AG09319 (cell line): ENCODE data around the gene FOXP1.

Source experiments
- DNase-seq: peaks from one replicate; pipeline ENCODE4 v3.0.0-alpha.2; 2010; ENCODE audit warnings: low read depth; ENCODE audit errors: extremely low read depth
- TF ChIP-seq, protein P1 (sequence below): IDR thresholded peaks from 2 replicates; pipeline ENCODE4 v1.5.1; 2011; ENCODE audit warnings: low read depth, mild to moderate bottlenecking, inconsistent platforms, low read length, moderate library complexity

FOXP1 gene

DNA sequence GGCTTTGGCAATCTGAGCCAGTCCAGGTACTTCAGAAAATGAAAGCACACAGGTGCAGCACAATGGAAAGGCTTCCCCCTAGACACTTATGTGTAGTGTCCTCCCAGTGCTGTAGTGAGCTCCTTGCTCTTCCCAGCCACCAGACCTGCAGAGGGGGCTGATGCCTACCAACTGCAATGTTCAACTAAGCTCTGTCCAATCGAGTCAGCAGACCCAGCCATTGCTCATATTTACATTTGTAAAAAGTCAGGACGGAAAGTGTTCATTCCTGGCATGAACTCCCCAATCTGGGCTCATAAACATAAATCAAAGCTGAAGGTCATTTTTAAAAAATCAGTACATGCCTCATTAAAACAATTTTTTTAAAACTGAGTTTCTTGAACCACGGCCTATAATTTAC is 73.0 kb downstream of the FOXP1 start:
- DNase-seq, result no peak

DNA sequence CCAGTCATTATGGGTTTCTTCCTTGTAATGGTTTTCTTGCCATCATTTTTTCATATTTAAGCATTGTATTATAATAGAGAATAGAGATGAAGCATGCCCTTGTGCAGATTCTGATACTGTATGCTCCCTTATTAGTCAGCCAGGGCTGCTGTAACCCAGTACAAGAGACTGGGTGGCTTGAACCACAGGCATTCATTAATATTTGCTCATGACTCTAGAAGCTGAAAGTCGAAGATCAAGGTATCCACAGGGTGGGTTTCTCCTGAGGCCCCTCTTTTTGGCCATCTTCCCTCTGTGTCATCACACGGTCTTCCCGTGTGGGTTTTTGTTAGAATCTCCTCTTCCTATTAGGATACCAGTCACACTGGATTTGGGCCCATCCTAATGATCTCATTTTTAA is 74.5 kb downstream of the FOXP1 start:
- TF ChIP-seq, protein P1, sequence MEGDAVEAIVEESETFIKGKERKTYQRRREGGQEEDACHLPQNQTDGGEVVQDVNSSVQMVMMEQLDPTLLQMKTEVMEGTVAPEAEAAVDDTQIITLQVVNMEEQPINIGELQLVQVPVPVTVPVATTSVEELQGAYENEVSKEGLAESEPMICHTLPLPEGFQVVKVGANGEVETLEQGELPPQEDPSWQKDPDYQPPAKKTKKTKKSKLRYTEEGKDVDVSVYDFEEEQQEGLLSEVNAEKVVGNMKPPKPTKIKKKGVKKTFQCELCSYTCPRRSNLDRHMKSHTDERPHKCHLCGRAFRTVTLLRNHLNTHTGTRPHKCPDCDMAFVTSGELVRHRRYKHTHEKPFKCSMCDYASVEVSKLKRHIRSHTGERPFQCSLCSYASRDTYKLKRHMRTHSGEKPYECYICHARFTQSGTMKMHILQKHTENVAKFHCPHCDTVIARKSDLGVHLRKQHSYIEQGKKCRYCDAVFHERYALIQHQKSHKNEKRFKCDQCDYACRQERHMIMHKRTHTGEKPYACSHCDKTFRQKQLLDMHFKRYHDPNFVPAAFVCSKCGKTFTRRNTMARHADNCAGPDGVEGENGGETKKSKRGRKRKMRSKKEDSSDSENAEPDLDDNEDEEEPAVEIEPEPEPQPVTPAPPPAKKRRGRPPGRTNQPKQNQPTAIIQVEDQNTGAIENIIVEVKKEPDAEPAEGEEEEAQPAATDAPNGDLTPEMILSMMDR, result no peak
- DNase-seq, result no peak

More for the DNA sequence above, 73.0 kb downstream of the FOXP1 start:
- TF ChIP-seq, protein P1, result no peak; the same call in none of the 2 replicates

DNA sequence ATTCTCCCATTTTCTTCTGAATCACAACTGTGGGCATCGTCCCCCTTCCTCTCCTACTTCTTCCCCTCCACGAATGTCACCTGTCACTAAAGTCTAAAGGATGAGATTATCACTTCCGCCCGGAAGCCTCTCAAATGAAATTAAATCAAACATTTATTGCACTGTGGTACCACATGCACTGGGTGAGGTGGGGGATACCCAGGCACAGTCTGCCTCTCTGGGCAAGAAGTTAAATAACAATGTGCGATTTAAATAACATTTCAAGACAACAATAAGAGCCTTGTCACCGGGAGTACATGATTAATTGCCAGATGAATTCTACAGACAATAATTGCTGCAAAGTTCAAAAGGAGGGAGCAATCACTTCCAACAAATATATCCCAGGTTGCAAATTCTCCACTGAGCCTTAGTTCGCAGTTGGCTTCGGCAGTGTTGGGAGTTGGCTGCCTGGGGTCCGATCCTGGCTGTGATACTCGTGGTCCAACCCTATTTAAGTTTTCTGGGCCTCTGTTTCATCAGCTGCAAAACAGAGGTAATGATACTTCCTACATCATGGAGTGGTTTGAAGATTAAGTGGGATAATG is 77.7 kb downstream of the FOXP1 start:
- TF ChIP-seq, protein P1, result no peak
- no peak for DNase-seq

DNA sequence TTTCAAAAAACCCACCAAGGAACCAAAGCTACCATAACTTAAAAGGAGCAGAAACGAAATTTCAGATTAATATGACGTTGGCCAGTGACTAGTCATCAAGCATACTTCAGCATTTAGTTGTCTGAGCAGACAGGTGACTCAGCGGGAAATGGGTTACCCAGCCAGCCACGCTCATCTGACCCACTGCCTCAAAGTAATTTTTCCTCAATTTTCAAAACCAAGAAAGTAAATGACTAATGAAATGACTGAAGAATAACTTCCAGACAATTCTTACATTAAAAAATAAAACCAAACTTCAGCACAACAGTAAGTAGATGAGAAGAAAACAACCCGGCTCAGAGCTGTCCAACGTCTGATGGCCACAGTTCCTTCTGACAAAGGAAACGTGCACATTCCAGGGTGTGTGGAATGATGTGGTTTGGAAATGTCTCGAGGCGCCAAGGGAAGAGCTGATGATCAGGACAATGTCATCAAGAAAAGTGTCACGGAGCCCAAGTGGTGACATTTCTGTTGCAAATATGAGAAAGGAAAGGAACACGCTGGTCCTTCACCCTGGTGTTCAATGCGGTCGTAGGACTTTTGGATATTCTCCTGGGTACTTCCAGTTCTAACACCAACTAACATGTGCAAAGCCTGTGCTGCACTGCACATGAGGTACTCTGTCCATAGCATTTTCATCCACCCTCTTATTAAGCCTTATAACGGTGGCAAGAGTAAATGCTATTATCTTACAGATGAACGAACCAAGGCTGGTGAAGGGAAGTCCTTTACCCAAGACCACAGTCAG is 79.1 kb downstream of the FOXP1 start:
- TF ChIP-seq, protein P1, result no peak
- DNase-seq, result no peak

DNA sequence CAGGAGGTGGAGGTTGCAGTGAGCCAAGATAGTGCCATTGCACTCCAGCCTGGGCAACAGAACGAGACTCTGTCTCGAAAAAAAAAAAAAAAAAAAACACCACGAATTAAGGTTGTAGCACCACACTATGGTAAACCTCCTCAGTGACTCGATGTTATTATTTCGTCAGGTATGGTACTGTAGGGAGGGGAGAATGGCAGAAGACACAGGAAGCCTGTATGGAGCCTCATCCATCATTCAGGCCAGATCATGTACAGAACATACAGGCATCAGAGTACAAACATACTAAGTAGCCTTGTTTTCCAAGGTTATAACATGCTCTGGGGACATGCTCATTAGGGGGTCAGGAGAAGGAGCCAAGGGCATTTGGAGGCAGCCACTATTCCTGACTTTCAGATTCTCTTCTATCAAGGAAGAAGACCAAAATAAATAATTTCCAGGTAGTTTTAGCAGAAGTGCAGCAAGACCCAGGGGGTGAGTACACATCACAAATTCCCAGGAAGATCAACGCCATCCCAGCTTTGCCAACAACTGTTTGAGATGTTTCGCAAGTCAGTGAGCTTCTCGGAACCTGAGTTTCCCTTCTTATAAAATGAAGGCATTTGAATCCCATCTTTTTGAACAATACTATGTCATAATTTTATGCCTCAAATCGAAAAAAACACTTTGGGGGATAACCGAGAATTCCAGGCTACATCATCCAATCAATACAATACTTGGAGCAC is 79.8 kb downstream of the FOXP1 start:
- TF ChIP-seq, protein P1, result no peak
- DNase-seq, result no peak

DNA sequence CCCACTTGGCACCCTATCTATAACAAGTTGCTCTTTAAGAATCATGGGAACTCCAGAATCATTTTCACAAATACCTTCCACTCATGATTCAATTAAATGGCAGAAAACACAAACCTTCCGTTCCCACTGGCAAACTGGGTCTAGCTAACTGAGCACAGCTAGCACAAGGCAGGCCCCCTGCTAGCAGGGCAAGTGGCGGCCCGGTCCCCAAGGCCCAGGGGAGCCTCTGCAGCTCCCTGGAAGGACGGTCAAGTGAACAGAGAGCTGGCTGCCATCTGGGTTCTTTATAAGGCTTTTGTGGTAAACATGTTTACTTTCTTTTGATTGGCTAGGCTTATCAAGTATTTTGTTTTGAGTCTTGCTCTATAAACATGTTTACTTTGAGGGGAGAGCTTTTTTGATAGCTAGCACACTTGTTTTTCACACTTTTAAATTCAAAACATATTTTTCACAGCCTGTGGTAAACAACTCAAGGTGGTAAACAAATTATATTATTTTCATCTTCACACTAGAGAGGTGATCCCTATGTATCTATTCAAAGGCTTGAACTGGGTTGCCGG is 81.4 kb downstream of the FOXP1 start:
- DNase-seq, result no peak

More for the DNA sequence above, 81.4 kb downstream of the FOXP1 start:
- TF ChIP-seq, protein P1, result no peak
